OCI-M2 (cell line): ENCODE data around the gene LRRK1.

Experiments
- DNase-seq: peaks from one replicate; lab custom pipeline; 2025; ENCODE audit not compliant: unreplicated experiment; lab: John Stamatoyannopoulos, UW

LRRK1 gene, protein sequence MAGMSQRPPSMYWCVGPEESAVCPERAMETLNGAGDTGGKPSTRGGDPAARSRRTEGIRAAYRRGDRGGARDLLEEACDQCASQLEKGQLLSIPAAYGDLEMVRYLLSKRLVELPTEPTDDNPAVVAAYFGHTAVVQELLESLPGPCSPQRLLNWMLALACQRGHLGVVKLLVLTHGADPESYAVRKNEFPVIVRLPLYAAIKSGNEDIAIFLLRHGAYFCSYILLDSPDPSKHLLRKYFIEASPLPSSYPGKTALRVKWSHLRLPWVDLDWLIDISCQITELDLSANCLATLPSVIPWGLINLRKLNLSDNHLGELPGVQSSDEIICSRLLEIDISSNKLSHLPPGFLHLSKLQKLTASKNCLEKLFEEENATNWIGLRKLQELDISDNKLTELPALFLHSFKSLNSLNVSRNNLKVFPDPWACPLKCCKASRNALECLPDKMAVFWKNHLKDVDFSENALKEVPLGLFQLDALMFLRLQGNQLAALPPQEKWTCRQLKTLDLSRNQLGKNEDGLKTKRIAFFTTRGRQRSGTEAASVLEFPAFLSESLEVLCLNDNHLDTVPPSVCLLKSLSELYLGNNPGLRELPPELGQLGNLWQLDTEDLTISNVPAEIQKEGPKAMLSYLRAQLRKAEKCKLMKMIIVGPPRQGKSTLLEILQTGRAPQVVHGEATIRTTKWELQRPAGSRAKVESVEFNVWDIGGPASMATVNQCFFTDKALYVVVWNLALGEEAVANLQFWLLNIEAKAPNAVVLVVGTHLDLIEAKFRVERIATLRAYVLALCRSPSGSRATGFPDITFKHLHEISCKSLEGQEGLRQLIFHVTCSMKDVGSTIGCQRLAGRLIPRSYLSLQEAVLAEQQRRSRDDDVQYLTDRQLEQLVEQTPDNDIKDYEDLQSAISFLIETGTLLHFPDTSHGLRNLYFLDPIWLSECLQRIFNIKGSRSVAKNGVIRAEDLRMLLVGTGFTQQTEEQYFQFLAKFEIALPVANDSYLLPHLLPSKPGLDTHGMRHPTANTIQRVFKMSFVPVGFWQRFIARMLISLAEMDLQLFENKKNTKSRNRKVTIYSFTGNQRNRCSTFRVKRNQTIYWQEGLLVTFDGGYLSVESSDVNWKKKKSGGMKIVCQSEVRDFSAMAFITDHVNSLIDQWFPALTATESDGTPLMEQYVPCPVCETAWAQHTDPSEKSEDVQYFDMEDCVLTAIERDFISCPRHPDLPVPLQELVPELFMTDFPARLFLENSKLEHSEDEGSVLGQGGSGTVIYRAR (N-terminal part only)

DNA sequence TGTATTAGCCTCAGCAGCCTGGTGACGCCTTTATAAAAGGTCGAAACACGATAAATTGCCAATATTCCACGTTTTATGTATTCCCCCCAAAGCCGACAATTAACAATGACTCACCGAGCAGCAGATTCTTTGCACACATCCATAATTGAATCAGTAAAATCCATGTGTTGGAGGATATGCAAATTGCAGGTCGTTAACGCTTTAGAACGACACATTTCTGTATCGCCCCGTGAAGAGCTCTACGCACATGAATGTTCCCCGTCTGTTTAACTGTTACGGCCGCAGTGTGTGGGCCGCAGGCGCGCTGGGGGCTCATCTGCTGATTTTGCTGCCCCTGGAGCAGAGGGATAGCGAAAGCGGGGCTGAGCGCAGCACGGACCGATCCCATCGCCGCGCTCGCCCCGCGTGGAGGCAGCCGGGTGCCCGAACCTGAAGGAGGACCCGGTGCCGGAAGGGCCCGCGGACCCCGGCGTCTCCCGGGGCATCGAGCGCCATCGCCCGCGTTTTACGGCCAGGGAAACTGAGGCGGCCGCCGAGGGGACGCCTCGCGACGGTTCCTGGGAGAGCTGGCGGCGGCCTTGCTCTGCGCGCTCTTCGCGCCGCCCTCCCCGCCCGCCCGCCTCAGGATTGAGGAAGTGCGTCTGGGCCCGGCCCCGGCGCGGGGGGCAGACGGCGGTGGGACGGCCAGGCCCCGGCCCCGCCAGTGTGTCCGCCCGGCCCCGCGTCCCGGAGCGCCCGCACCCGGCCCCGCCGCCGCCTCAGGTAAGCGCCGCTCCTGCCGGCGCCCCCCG, at the start of gene LRRK1:
Gene LRRK1, plus strand, starts transcription at position 668 of the 791 bp plus-strand sequence. CDS start 5,276 bp downstream, outside the sequence.
- no peak for DNase-seq

DNA sequence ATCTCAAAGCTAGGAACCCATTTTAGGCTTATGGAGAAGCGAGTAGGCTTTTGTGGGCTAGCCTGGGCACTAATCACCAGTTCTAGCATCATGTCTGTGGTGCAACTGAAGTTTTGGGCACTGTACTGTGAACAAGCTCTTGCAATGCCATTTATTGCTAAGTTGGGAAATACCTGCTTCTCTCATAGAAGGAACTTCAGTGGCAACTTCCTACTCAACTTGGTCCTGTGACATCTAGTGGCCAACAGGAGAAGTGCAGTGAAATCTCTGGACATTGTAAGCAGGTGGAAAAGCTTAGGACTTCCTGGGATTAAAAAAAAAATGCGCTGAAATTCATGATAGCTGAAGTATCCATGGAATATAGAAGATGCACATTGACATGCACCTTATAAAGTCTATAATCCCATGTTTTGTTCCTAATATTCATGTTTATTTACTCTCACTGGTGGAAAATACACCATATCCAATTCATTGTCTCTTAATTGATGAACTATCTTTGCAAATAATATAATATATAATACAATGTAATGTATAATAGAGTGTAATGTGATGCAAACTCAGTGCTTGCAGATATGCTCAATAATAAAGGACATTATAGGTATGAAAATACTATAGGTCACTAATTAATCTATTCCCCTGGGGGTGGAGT, 46.0 kb upstream of the LRRK1 start:
- DNase-seq = no peak

DNA sequence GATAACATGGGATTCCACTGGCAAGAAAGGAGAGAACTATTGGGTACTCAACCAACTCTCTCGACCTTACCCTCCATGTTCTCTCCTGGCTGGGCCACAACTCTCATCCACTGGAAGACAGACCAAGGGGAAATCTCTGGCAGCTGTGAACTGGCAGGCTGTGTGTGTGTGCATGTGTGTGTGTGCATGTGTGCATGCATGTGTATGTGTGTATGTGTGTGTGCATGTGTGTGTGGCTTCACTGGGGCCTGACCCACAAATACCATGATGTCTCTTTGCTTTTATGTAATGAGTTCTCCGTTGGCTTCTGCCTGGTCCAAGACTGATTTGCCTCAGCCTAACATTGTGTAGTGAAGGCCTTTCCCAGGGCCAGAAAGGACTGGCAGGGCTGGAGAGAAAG, 43.7 kb upstream of the LRRK1 start:
- DNase-seq = no peak

DNA sequence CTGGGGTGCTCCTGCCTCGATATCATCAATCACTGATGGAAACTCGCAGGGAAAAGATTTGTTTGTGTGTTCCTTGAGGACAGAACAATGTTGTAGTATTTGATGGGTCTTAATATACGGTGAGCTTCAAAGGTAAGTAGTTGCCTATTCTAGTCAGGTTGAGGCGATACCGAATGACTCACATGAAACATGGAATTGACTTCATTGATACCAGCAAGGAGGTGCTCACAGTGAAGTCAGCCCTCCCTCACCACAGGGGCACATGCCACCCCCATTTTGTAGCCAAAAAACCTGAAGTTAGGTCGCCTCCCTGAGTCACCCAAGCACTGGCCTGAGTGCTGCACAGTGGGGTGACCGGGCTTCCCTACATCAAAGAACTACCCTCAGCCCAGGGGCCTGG, 43.2 kb upstream of the LRRK1 start:
- DNase-seq = no peak

DNA sequence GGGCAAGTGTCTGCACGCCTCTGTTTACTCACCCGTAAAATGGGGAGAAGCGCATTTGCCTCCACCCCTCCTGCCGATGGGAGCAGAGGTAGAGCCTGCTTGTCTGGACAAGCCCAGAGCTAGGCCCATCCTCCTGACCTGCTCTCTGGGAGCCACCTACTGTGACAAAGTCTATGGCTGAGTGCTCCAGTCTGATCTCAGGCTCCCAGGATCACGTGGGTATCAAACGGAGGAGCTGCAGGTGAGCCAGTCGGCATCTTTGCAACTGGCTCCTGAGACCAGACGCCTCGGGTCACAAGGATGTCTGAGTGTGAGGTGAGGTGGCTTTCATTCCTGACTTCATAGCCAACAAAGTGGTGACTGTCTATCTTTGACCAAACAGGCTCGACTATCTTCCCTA, 41.6 kb upstream of the LRRK1 start:
- DNase-seq = no peak

DNA sequence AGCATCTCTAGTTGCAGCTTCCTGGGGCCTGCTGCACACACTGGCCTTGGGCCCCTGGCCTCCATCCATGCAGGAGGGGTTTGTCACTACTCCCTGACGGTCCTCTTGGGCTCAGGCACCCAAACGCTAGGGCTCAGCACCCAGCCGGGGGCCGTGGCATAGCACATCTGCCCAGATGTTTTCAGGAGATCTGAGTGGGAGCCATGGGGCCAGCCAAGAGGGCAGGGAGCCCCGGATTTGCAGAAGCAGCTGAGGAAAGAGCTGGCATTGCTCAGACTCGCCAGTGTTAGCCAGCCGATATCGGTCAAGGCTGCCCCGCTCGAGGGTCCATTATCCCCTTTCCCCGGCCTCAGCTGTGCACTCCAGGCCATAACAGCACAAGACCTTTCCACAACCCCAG, 41.0 kb upstream of the LRRK1 start:
- no peak for DNase-seq

DNA sequence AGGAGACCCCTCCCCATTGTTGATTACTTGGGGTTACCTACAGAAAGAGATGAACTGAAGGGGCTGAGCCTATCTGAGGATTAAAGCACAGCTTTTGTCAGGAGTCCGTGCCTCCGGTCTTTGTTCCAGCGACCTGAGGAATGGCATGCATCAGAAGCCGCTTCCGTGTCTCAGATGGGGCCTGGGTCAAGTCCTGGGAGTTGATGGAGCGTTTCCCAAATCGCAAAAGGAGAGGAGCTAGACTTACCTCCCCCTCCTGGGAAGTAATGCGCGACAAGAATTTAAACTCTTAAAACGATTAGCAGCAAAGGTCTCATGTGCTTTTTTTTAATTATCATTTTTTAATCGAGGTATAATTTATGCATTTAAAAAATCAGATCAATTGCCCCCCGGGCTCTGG, 40.5 kb upstream of the LRRK1 start:
- no peak for DNase-seq

DNA sequence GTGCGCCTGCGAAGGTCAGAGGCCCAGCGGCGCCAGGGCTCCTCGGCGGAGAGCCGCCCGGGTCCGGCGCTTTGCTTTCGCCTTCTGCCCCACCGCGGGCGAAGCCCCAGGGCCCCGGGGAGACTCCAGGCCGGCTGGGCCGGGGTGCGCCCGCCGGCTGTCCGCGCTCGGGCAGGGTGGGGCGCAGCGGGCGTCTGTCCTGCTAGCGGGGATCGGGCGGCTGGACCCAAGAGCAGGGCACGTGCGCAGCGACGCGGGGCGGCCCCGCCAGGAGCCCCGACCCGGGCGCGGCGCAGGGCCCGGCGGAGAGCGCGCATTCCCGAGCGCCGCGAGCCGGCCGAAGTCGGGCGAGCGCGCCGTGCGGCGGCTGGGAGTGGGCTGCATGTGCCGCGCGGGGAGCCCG, 40.1 kb upstream of the LRRK1 start:
- no peak for DNase-seq

DNA sequence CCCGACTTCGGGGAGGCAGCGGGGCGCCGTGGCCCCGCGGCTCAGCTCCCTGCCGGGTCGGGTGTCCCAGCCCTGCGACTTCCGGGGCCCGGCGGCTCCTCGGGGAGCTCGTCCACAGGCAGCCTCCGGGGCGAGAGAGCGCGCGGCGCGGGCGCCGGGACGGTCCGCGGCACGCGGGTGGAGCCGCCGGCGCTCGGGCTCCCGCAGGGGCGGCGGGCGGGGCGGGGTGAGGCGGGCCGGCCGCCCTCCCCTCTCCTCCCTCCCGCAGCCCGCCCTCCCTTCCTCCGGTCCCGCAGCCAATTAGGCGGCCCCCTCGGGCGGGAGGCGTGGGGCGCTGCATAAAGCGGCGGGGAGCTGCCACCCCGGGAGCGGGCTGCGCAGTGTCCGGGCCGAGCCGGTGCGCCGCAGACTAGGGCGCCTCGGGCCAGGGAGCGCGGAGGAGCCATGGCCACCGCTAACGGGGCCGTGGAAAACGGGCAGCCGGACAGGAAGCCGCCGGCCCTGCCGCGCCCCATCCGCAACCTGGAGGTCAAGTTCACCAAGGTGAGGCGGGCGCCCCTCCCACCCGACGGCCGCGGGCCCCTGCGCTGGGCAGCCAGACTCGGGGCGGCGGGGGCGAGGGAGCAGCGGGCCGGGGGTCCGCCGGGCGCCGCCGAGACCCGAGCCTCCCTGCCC, 39.6 kb upstream of the LRRK1 start, which contains the start of gene ALDH1A3:
Gene ALDH1A3, plus strand, starts transcription at position 368 of the 675 bp plus-strand sequence. Its CDS starts 77 bp downstream, at position 445.
- DNase-seq = no peak

DNA sequence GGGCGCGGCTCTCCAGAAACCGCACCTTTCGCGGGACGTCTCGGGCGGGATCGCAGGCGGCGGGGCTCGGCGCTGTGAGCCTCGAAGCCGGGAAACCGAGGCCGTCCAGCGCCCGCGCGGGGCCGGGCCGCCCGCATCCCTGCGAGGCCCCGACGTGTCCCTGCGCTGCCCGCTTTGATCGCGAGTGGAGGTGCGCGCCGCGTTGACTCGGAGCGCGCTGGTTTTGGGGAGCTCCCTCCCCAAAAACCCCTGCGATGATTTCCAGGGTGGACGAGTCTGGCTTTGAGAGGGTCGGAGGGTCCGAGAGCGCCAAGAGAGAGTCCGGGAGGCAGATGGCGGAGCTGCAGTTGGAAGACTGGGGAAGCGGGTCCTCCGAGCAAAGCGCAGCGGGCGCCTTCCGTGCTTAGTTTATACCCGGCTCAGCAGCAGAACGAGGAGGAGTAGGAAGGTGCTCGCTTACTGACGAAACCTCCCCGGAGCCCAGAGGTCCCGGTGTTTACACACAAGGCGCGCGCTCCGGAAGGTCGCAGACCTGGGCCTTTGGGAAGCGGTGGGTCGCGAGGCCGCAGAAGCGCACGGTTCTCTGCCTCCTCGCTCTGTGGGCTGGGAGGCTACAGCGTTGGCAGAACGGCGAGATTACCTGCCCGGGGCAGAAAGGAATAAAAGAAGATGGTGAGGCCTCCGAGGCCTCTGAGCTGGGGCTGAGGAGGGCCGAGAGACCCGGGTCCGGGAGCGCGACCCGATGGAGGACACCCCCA, 38.8 kb upstream of the LRRK1 start:
- no peak for DNase-seq

DNA sequence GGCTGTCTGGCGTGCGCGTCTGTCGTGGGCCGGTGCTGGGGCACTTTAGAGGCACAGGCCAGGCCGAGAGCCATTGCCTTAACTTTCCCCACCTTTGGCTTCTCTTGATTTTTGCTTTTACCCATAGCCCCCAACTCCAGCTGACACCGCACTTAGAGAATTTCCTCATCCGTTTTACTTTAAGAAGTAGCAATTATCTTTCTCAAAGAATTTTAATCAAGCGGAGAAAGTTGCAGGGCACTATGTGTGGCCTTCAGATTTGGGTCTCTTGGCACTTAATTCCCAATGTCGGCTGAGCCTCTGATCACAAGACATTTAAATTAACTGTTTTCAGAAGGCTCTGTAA, 38.3 kb upstream of the LRRK1 start:
- DNase-seq = no peak

DNA sequence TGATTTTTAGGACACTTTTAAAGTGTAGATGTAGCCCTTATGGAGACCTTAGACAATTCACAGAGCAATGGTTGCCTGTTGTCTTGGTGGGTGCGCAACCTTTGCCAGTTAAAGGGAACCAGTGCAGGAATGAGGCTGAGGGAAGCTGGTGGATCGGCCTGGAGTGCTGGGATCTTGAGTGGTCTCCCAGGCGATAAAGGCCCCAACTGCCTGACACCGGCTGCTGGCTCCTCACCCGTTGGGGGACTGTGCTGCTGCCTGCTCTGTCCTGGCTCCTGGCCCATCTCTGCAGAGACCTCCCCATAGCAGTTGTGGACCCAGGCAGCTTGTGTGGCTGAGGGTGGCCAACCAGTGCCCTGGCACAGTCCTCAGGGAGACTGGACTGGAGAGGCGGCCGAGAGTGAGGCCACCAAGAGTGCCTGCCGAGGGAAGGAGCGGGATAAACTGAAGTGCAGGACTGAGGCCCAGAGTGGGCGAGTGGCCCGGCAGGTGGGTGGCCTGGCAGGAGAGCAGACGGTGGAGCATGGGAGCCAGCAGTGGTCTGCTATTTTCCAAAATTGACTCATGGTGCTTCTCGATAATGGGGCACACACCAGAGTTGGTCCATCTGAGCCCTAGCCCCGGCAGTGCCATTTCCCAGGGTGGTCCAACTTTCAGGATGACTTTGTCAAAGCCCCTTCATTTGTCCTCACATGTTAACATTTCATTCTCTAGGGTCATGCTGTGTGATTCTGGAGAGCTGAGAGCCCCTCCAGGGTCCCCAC, 37.4 kb upstream of the LRRK1 start:
- no peak for DNase-seq

DNA sequence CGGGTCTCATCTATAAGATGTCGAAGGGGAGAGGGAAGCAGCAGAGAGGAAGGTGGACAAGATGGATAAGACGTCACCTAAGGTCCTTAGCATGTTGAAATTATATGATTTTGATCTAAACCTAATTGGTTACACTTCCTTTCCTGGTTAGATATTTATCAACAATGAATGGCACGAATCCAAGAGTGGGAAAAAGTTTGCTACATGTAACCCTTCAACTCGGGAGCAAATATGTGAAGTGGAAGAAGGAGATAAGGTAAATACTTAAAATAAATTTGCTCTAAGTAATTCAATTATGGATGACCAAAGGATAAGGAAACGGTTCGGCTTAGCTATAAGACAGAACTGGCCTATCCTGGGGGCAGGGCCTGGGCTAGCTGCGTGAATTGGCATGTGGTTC, 34.0 kb upstream of the LRRK1 start:
- no peak for DNase-seq

DNA sequence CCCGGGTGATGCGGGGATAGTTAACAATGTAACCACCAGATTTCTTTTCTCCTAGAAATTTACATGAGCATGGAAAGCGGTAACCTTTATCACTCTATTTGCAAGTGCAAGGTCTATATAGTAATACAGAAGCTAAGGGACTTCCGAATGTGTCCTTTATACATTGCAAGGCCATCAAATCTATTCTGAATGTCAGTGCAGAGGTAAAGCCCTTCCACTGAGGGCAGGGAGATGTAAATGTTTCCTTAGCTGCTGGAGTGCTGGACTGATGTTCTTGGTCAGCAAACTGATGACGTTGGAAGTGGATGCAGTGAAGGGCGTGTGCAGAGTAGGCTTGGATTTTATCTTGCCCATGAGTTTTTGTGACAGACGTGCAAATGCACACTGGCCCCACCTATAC, 33.3 kb upstream of the LRRK1 start:
- no peak for DNase-seq

DNA sequence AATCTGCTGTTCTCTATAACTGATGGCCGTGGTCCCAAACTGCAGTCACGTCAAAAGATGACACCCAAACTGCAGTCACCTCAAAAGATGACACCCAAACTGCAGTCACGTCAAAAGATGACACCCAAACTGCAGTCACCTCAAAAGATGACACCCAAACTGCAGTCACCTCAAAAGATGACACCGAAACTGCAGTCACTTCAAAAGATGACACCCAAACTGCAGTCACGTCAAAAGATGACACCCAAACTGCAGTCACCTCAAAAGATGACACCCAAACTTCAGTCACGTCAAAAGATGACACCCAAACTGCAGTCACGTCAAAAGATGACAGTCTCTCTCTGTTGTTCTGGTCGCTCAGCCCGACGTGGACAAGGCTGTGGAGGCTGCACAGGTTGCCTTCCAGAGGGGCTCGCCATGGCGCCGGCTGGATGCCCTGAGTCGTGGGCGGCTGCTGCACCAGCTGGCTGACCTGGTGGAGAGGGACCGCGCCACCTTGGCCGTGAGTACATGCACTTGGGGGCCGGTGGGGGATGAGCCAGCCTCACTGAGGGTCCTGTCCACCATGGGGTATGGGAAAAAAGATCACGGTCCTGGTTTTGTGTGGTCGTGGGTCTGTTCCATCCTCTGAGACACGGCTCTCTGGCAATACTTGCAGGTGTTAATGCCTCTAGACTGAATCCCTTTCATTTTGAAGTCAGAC, 31.8 kb upstream of the LRRK1 start:
- DNase-seq = no peak

DNA sequence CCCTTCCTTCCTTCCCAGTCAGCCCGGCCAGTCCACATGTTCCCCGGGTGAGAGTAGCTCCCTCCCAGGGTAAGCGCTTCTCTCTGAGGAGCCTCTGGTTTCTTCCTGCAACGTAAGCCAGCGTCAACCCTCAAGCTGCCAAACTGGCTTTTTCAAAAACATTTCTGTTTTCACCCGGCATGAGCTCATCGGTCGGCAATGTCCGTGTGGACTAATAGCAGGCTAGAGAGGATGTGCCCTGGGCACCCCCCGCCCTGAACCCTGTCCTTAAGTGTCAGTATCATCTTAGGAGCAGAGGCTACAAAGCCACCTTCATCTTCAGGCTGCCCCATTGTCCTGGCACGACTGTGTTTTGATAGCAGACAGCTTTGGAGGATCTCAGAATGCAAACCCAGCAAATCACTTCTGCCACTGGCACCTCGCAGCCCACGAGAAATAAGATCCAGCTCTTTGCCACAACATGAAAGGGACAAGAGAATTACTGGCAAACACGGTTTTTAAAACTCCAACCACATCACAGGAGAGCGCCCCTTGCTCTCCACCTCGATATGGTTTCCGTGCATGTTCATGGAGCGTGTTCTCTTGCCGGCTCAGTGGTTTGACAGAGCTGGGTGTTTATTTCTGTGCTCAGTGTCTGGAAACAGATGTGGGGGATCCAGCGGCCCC, 29.6 kb upstream of the LRRK1 start:
- no peak for DNase-seq
